Type B pancreatic cell (in vitro differentiated cells): Measurements from ENCODE around the gene SGK2. TPM values are rescaled to one million over a fixed set of nuclear protein-coding genes. Genes with fewer than 3 reads are reported as not detected.

Experiments used
- DNase-seq: peaks from one replicate; pipeline ENCODE4 v3.0.0; 2021; ENCODE audit warnings: mixed read lengths; ENCODE audit not compliant: unreplicated experiment; ENCODE audit errors: extremely low spot score
- H3K27ac Mint-ChIP-seq: 2 replicates; pipeline ENCODE4 v1.8.0; 2021; ENCODE audit warnings: mild to moderate bottlenecking, mixed read lengths
- H3K27me3 Mint-ChIP-seq: 2 replicates; pipeline ENCODE4 v1.8.0; 2021; ENCODE audit warnings: mixed read lengths
- H3K36me3 Mint-ChIP-seq: 2 replicates; pipeline ENCODE4 v1.8.0; 2021; ENCODE audit warnings: mixed read lengths
- H3K4me1 Mint-ChIP-seq: one replicate; pipeline ENCODE4 v1.8.0; 2021; ENCODE audit warnings: mixed read lengths; ENCODE audit not compliant: unreplicated experiment
- H3K4me3 Mint-ChIP-seq: 2 replicates; pipeline ENCODE4 v1.8.0; 2021; ENCODE audit warnings: mild to moderate bottlenecking, mixed read lengths
- H3K9me3 Mint-ChIP-seq: 2 replicates; pipeline ENCODE4 v1.8.0; 2021; ENCODE audit warnings: mixed read lengths
- CTCF ChIP-seq: fragments of 200-600 bp; sonication (generic); conservative IDR thresholded peaks from 2 replicates; pipeline ENCODE4 v1.5.0; 2021; ENCODE audit warnings: antibody characterized with exemption, mild to moderate bottlenecking
- total RNA-seq: library from RNA; stranded (reverse); gene quantifications from 2 replicates; pipeline ENCODE4 v1.2.1, GENCODE V29; 2021; ENCODE audit warnings: low replicate concordance

The SGK2 gene
- total RNA-seq, 1 donor from 2014 or later, result 9.9 TPM

- no peak for DNase-seq
- no peak overlapping the region for H3K27ac Mint-ChIP-seq
- no peak for TF ChIP-seq CTCF
- no peaks in the 10 kb centered on the region for H3K9me3 Mint-ChIP-seq
- no peak overlapping the region for H3K4me3 Mint-ChIP-seq
- no peaks in the 10 kb centered on the region for H3K27me3 Mint-ChIP-seq
- H3K4me1 Mint-ChIP-seq, result no peaks in the 10 kb centered on the region
- H3K36me3 Mint-ChIP-seq, result no peaks in the 10 kb centered on the region
Observed at GRCh38 chr20:43529051-43529450, 29.8 kb upstream of the SGK2 start.

GRCh38 chr20:43529457-43530153, 29.2 kb upstream of the SGK2 start:
- DNase-seq, result no peak
- H3K4me3 Mint-ChIP-seq, result no peak overlapping the region
- no peak overlapping the region for H3K27ac Mint-ChIP-seq
- TF ChIP-seq CTCF, result no peak
- H3K27me3 Mint-ChIP-seq, result no peaks in the 10 kb centered on the region
- H3K36me3 Mint-ChIP-seq, result no peaks in the 10 kb centered on the region
- no peaks in the 10 kb centered on the region for H3K4me1 Mint-ChIP-seq
- no peaks in the 10 kb centered on the region for H3K9me3 Mint-ChIP-seq

DNA sequence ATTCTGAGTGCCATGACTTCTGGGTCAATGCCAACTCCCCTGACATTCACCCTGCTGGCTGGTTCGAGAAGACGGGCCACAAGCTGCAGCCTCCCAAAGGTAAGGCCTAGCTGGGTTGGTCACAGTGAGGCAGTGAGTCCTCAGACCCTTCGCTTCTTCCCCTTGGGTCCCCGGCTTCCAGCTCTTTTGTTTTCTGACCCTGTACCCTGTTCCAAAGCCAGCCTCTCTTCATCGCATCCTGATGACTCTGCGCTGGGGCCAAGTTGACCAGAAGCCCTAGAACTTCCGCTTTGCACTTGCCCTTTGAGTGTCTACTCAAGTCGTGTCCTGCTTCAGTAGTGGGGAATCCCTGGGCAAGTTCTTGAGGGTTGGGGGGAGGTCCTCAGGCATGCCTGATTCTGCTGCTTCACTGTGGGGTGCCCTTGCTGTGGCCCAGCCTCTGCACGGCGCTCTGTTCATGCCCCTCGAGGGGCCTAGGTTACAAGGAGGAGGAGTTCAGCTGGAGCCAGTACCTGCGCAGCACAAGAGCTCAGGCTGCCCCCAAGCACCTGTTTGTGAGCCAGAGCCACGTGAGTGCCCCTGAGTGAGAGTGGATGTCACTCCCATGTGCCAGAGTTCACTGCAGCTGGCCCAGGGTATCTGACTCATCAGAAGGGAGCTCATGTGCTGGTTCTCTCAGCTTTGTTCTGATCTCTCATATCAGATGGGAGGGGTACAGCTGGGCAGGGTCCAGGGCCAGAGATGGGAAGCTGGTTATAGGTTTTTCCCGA, 28.3 kb upstream of the SGK2 start:
- Mint-ChIP-seq H3K27ac (no peak overlapping the region), H3K4me1 (no peaks in the 10 kb centered on the region), H3K27me3 (no peaks in the 10 kb centered on the region), H3K36me3 (no peaks in the 10 kb centered on the region), H3K4me3 (no peak overlapping the region), H3K9me3 (no peaks in the 10 kb centered on the region)
- DNase-seq, result no peak
- no peak for TF ChIP-seq CTCF

DNA sequence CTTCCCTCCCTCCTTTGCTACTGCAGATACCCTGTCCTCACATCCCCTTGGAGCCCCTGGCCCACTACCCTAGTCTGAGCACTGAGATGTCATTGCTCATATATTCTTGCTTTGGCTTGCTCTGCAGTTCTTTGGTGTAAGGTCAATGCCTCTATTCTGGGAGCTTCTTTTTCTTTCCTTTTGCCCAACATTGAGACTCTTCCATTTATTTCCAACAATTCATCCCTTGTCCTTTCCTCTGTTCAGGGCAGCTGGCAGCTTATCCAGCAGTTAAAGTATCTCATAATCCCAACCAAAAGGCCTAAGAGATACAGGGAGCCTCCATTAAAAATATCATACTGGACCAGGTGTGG, 27.8 kb upstream of the SGK2 start:
- Mint-ChIP-seq H3K9me3 (no peaks in the 10 kb centered on the region), H3K27ac (no peak overlapping the region), H3K36me3 (no peaks in the 10 kb centered on the region), H3K4me1 (no peaks in the 10 kb centered on the region), H3K27me3 (no peaks in the 10 kb centered on the region), H3K4me3 (no peak overlapping the region)
- no peak for DNase-seq
- TF ChIP-seq CTCF, result no peak

GRCh38 chr20:43532416-43533055, 26.3 kb upstream of the SGK2 start:
- H3K4me3 Mint-ChIP-seq, result no peak overlapping the region
- no peak overlapping the region for H3K27ac Mint-ChIP-seq
- H3K4me1 Mint-ChIP-seq, result no peaks in the 10 kb centered on the region
- TF ChIP-seq CTCF, result no peak
- H3K36me3 Mint-ChIP-seq, result no peaks in the 10 kb centered on the region
- no peak for DNase-seq
- no peaks in the 10 kb centered on the region for H3K9me3 Mint-ChIP-seq
- H3K27me3 Mint-ChIP-seq, result no peaks in the 10 kb centered on the region
